ENCODE data around the gene BMPR1A. TPM values are rescaled to one million over a fixed set of nuclear protein-coding genes. Genes with fewer than 3 reads are reported as not detected.

The BMPR1A gene
- total and polyA plus RNA-seq, 10 of the 15 experiments (the other 5 are each of a cell fraction or from before 2014, with no cell fraction given): 2.3 to 22.7 (median 13.1) TPM

DNA sequence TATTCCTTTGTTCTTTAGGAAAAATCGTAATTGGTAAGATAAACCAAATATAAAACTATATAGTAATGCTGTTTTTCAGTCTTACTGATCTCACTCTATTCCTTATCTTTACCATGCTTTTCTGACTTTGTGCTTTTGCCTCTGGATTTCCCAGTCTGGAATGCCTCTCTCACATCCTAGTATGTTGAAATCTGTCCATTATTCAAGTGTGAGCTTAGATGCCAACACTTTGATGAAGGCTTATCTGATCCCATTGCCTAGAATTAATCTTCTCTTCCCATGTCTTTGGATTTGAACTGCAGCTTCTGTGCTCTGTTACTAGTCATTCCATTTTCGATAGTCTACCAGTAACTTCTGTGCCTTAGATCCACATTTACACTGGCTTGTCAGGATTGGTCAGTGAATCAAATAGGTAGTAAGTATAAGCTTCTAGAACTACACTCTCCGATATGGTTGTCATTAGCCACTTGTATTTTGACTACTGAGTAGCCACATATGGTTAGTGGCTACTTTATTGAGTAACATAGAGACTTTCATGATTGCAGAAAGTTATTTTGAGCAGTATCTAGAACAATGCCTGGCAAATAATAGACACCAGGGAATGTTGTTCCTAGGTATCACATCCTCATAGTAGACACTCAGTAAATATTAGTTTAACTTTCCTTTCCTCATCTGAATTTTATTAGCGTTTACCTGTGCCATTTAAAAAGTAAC, 92.9 kb downstream of the BMPR1A start (continued):
- no peak for TF ChIP-seq HSF1 (IDR thresholded peaks at IDR 0.05; ENCODE audit: low read depth, low read length)
- TF ChIP-seq EGR1 (IDR thresholded peaks at IDR 0.05; ENCODE audit: borderline replicate concordance in 1 of 2, low read depth in 2 of 2, low read length in 2 of 2): no peak
- no peak for TF ChIP-seq KLF5 (IDR thresholded peaks at IDR 0.05; ENCODE audit: partially characterized antibody)
- no peak for TF ChIP-seq SMC3 (IDR thresholded peaks at IDR 0.05; ENCODE audit: borderline replicate concordance, low read length)
- TF ChIP-seq, protein P1, sequence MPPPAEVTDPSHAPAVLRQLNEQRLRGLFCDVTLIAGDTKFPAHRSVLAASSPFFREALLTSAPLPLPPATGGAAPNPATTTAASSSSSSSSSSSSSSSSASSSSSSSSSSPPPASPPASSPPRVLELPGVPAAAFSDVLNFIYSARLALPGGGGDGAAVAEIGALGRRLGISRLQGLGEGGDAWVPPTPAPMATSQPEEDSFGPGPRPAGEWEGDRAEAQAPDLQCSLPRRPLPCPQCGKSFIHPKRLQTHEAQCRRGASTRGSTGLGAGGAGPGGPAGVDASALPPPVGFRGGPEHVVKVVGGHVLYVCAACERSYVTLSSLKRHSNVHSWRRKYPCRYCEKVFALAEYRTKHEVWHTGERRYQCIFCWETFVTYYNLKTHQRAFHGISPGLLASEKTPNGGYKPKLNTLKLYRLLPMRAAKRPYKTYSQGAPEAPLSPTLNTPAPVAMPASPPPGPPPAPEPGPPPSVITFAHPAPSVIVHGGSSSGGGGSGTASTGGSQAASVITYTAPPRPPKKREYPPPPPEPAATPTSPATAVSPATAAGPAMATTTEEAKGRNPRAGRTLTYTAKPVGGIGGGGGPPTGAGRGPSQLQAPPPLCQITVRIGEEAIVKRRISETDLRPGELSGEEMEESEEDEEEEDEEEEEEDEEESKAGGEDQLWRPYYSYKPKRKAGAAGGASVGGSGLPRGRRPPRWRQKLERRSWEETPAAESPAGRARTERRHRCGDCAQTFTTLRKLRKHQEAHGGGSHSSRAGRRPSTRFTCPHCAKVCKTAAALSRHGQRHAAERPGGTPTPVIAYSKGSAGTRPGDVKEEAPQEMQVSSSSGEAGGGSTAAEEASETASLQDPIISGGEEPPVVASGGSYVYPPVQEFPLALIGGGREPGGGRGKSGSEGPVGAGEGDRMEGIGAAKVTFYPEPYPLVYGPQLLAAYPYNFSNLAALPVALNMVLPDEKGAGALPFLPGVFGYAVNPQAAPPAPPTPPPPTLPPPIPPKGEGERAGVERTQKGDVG (CRISPR knock-in tag; IDR thresholded peaks at IDR 0.05): no peak
- TF ChIP-seq ETV6 (conservative IDR thresholded peaks at IDR 0.05 in 1 of 2, IDR thresholded peaks at IDR 0.05 in 1 of 2; ENCODE audit: borderline replicate concordance in 1 of 2, low read depth in 1 of 2): peak in 1 of 2 experiments; percentile 75; a peak in 1 of 4 replicates
- no peak for TF ChIP-seq SMARCA5 (IDR thresholded peaks at IDR 0.05)
- peak; percentile 17; the same call in 1 of the 2 replicates for TF ChIP-seq CREB1 (IDR thresholded peaks at IDR 0.05; ENCODE audit: low read depth)
- no peak for TF ChIP-seq ZNF622 (IDR thresholded peaks at IDR 0.05)
- TF ChIP-seq BHLHE40 (IDR thresholded peaks at IDR 0.05; ENCODE audit: borderline replicate concordance in 1 of 2, low read depth in 2 of 2, low read length in 1 of 2): peak; percentile 29 to 32; a peak in 2 of 4 replicates
- TF ChIP-seq MLLT1 (IDR thresholded peaks at IDR 0.05): no peak
- no peak for TF ChIP-seq FOS (IDR thresholded peaks at IDR 0.05; ENCODE audit: borderline replicate concordance, extremely low read depth, insufficient read length)
- no peak for TF ChIP-seq MYC (IDR thresholded peaks at IDR 0.05; ENCODE audit: insufficient read depth, insufficient read length, insufficient replicate concordance, low read length, severe bottlenecking)
- no peak for TF ChIP-seq TARDBP (IDR thresholded peaks at IDR 0.05; ENCODE audit: borderline replicate concordance)
- no peak for TF ChIP-seq BRCA1 (IDR thresholded peaks at IDR 0.05; ENCODE audit: low read depth, low read length)
- TF ChIP-seq, protein P2, sequence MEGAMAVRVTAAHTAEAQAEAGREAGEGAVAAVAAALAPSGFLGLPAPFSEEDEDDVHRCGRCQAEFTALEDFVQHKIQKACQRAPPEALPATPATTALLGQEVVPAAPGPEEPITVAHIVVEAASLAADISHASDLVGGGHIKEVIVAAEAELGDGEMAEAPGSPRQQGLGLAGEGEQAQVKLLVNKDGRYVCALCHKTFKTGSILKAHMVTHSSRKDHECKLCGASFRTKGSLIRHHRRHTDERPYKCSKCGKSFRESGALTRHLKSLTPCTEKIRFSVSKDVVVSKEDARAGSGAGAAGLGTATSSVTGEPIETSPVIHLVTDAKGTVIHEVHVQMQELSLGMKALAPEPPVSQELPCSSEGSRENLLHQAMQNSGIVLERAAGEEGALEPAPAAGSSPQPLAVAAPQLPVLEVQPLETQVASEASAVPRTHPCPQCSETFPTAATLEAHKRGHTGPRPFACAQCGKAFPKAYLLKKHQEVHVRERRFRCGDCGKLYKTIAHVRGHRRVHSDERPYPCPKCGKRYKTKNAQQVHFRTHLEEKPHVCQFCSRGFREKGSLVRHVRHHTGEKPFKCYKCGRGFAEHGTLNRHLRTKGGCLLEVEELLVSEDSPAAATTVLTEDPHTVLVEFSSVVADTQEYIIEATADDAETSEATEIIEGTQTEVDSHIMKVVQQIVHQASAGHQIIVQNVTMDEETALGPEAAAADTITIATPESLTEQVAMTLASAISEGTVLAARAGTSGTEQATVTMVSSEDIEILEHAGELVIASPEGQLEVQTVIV (IDR thresholded peaks at IDR 0.05; ENCODE audit: borderline replicate concordance, partially characterized antibody): no peak
- no peak for TF ChIP-seq ZZZ3 (IDR thresholded peaks at IDR 0.05; ENCODE audit: control insufficient read depth, insufficient read length, low read depth)
- 0 out of 4 replicates have a peak, but pooled peaks of 1 of the 2 experiments have one; percentile 43 for TF ChIP-seq CEBPB (IDR thresholded peaks at IDR 0.05; ENCODE audit: borderline replicate concordance in 1 of 2, low read depth in 2 of 2, low read length in 2 of 2)
- 0 out of 2 replicates have a peak, but pooled peaks have one; percentile 71 for TF ChIP-seq EZH2 (IDR thresholded peaks at IDR 0.05; ENCODE audit: borderline replicate concordance, control insufficient read depth, low read depth, low read length)

All from GM12878 (cell line).